ENCODE results near the gene DDX17.

The DDX17 gene

GRCh38 chr22:38506118-38506962 is at the start of gene DDX17:
Gene DDX17 (minus strand): TSS chr22:38506311.
- H3K27me3 ChIP-seq (ENCODE audit: insufficient read depth, low read length) = no peaks in the 10 kb centered on the region
- H3K36me3 ChIP-seq (ENCODE audit: insufficient read depth, low read length) = peaks cover 17% of the 10 kb centered on the region; the same call in 1 of the 2 replicates
- peak within 1 kb of the TSS; percentile 99 for H3K4me3 ChIP-seq (ENCODE audit: low read depth, low read length)
- peak within 1 kb of the TSS; percentile 98 for H3K27ac ChIP-seq (ENCODE audit: low read depth, low read length)
- peaks cover 47% of the 10 kb centered on the region for H3K79me2 ChIP-seq (ENCODE audit: control insufficient read depth, insufficient read depth, low read length, unreplicated experiment)
- H2AFZ ChIP-seq (ENCODE audit: low read length, unreplicated experiment) = peak within 1 kb of the TSS; percentile 96
- peaks cover 18% of the 10 kb centered on the region for H3K4me1 ChIP-seq (ENCODE audit: control insufficient read depth, insufficient read depth, low read length, unreplicated experiment)

GRCh38 chr22:38554281-38554680 is 48.2 kb upstream of the DDX17 start:
- Histone ChIP-seq H3K36me3 (ENCODE audit: insufficient read depth, low read length) (no peaks in the 10 kb centered on the region), H3K27ac (ENCODE audit: low read depth, low read length) (no peak overlapping the region), H3K79me2 (ENCODE audit: control insufficient read depth, insufficient read depth, low read length, unreplicated experiment) (no peaks in the 10 kb centered on the region), H3K4me3 (ENCODE audit: low read depth, low read length) (no peak overlapping the region), H3K27me3 (ENCODE audit: insufficient read depth, low read length) (no peaks in the 10 kb centered on the region), H2AFZ (ENCODE audit: low read length, unreplicated experiment) (no peak overlapping the region), H3K4me1 (ENCODE audit: control insufficient read depth, insufficient read depth, low read length, unreplicated experiment) (no peaks in the 10 kb centered on the region)

GRCh38 chr22:38549101-38549894 is 43.2 kb upstream of the DDX17 start:
- Histone ChIP-seq H3K79me2 (ENCODE audit: control insufficient read depth, insufficient read depth, low read length, unreplicated experiment) (no peaks in the 10 kb centered on the region), H3K36me3 (ENCODE audit: insufficient read depth, low read length) (no peaks in the 10 kb centered on the region), H3K27ac (ENCODE audit: low read depth, low read length) (no peak overlapping the region), H3K27me3 (ENCODE audit: insufficient read depth, low read length) (no peaks in the 10 kb centered on the region), H3K4me3 (ENCODE audit: low read depth, low read length) (no peak overlapping the region), H2AFZ (ENCODE audit: low read length, unreplicated experiment) (no peak overlapping the region), H3K4me1 (ENCODE audit: control insufficient read depth, insufficient read depth, low read length, unreplicated experiment) (no peaks in the 10 kb centered on the region)

GRCh38 chr22:38540701-38541100 is 34.6 kb upstream of the DDX17 start:
- no peaks in the 10 kb centered on the region for H3K79me2 ChIP-seq (ENCODE audit: control insufficient read depth, insufficient read depth, low read length, unreplicated experiment)
- H3K27ac ChIP-seq (ENCODE audit: low read depth, low read length) = no peak overlapping the region
- no peaks in the 10 kb centered on the region for H3K27me3 ChIP-seq (ENCODE audit: insufficient read depth, low read length)
- H3K4me3 ChIP-seq (ENCODE audit: low read depth, low read length) = no peak overlapping the region
- H3K36me3 ChIP-seq (ENCODE audit: insufficient read depth, low read length) = no peaks in the 10 kb centered on the region
- no peaks in the 10 kb centered on the region for H3K4me1 ChIP-seq (ENCODE audit: control insufficient read depth, insufficient read depth, low read length, unreplicated experiment)
- H2AFZ ChIP-seq (ENCODE audit: low read length, unreplicated experiment) = no peak overlapping the region

GRCh38 chr22:38531251-38531938 is 25.3 kb upstream of the DDX17 start:
- no peak overlapping the region for H3K27ac ChIP-seq (ENCODE audit: low read depth, low read length)
- peak overlapping the region; percentile 68 for H2AFZ ChIP-seq (ENCODE audit: low read length, unreplicated experiment)
- H3K4me3 ChIP-seq (ENCODE audit: low read depth, low read length) = no peak overlapping the region
- no peaks in the 10 kb centered on the region for H3K27me3 ChIP-seq (ENCODE audit: insufficient read depth, low read length)
- H3K4me1 ChIP-seq (ENCODE audit: control insufficient read depth, insufficient read depth, low read length, unreplicated experiment) = peaks cover 6% of the 10 kb centered on the region
- no peaks in the 10 kb centered on the region for H3K79me2 ChIP-seq (ENCODE audit: control insufficient read depth, insufficient read depth, low read length, unreplicated experiment)
- no peaks in the 10 kb centered on the region for H3K36me3 ChIP-seq (ENCODE audit: insufficient read depth, low read length)

GRCh38 chr22:38524429-38524828 is 18.3 kb upstream of the DDX17 start:
- H3K79me2 ChIP-seq (ENCODE audit: control insufficient read depth, insufficient read depth, low read length, unreplicated experiment) = no peaks in the 10 kb centered on the region
- no peaks in the 10 kb centered on the region for H3K4me1 ChIP-seq (ENCODE audit: control insufficient read depth, insufficient read depth, low read length, unreplicated experiment)
- H3K36me3 ChIP-seq (ENCODE audit: insufficient read depth, low read length) = no peaks in the 10 kb centered on the region
- no peak overlapping the region for H3K27ac ChIP-seq (ENCODE audit: low read depth, low read length)
- no peak overlapping the region for H2AFZ ChIP-seq (ENCODE audit: low read length, unreplicated experiment)
- H3K4me3 ChIP-seq (ENCODE audit: low read depth, low read length) = no peak overlapping the region
- H3K27me3 ChIP-seq (ENCODE audit: insufficient read depth, low read length) = no peaks in the 10 kb centered on the region

GRCh38 chr22:38523479-38523878 is 17.4 kb upstream of the DDX17 start:
- H3K36me3 ChIP-seq (ENCODE audit: insufficient read depth, low read length) = no peaks in the 10 kb centered on the region
- H3K4me3 ChIP-seq (ENCODE audit: low read depth, low read length) = no peak overlapping the region
- no peaks in the 10 kb centered on the region for H3K4me1 ChIP-seq (ENCODE audit: control insufficient read depth, insufficient read depth, low read length, unreplicated experiment)
- H3K27me3 ChIP-seq (ENCODE audit: insufficient read depth, low read length) = no peaks in the 10 kb centered on the region
- no peak overlapping the region for H2AFZ ChIP-seq (ENCODE audit: low read length, unreplicated experiment)
- no peaks in the 10 kb centered on the region for H3K79me2 ChIP-seq (ENCODE audit: control insufficient read depth, insufficient read depth, low read length, unreplicated experiment)
- no peak overlapping the region for H3K27ac ChIP-seq (ENCODE audit: low read depth, low read length)

GRCh38 chr22:38523029-38523428 is 16.9 kb upstream of the DDX17 start:
- Histone ChIP-seq H3K79me2 (ENCODE audit: control insufficient read depth, insufficient read depth, low read length, unreplicated experiment) (no peaks in the 10 kb centered on the region), H3K36me3 (ENCODE audit: insufficient read depth, low read length) (no peaks in the 10 kb centered on the region), H3K27me3 (ENCODE audit: insufficient read depth, low read length) (no peaks in the 10 kb centered on the region), H3K4me3 (ENCODE audit: low read depth, low read length) (no peak overlapping the region), H3K4me1 (ENCODE audit: control insufficient read depth, insufficient read depth, low read length, unreplicated experiment) (no peaks in the 10 kb centered on the region), H2AFZ (ENCODE audit: low read length, unreplicated experiment) (no peak overlapping the region), H3K27ac (ENCODE audit: low read depth, low read length) (no peak overlapping the region)

GRCh38 chr22:38519453-38520250 is 13.5 kb upstream of the DDX17 start:
- Histone ChIP-seq H3K4me3 (ENCODE audit: low read depth, low read length) (no peak overlapping the region), H3K4me1 (ENCODE audit: control insufficient read depth, insufficient read depth, low read length, unreplicated experiment) (no peaks in the 10 kb centered on the region), H3K27me3 (ENCODE audit: insufficient read depth, low read length) (no peaks in the 10 kb centered on the region), H3K27ac (ENCODE audit: low read depth, low read length) (no peak overlapping the region), H2AFZ (ENCODE audit: low read length, unreplicated experiment) (no peak overlapping the region), H3K36me3 (ENCODE audit: insufficient read depth, low read length) (no peaks in the 10 kb centered on the region), H3K79me2 (ENCODE audit: control insufficient read depth, insufficient read depth, low read length, unreplicated experiment) (no peaks in the 10 kb centered on the region)

GRCh38 chr22:38518620-38519019 is 12.5 kb upstream of the DDX17 start:
- Histone ChIP-seq H3K36me3 (ENCODE audit: insufficient read depth, low read length) (no peaks in the 10 kb centered on the region), H3K27me3 (ENCODE audit: insufficient read depth, low read length) (no peaks in the 10 kb centered on the region), H3K27ac (ENCODE audit: low read depth, low read length) (no peak overlapping the region), H3K4me3 (ENCODE audit: low read depth, low read length) (no peak overlapping the region), H3K79me2 (ENCODE audit: control insufficient read depth, insufficient read depth, low read length, unreplicated experiment) (no peaks in the 10 kb centered on the region), H3K4me1 (ENCODE audit: control insufficient read depth, insufficient read depth, low read length, unreplicated experiment) (no peaks in the 10 kb centered on the region), H2AFZ (ENCODE audit: low read length, unreplicated experiment) (no peak overlapping the region)
